ENCODE measurements around the gene HDAC6. TPM values are rescaled to one million over a fixed set of nuclear protein-coding genes. Genes with fewer than 3 reads are reported as not detected.

Gene HDAC6
- total and polyA plus RNA-seq, 2 of the 13 experiments (the other 11 are each of a cell fraction or from before 2014, with no cell fraction given) = 80.4 to 93.6 TPM

DNA sequence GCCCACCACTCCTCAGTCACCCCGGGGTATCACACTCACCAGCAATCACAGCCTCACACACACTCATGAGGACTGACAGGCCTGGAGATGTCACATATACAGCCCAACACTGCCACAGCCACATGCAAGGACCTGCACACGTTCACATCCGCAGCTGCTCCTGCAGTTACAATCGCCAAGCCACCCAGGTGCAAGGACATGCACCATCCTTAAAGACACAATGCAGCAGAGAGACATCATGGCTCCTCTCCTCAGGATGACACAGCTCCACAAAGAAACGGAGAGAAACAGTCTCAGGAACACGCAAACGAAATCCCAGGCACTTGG is 32.5 kb downstream of the HDAC6 start (continued):
- TF ChIP-seq DBP (CRISPR knock-in tag; IDR thresholded peaks at IDR 0.05; ENCODE audit: not compliant biosample characterization) (no peak), YEATS2 (CRISPR knock-in tag; IDR thresholded peaks at IDR 0.05; ENCODE audit: borderline replicate concordance) (no peak), E2F5 (CRISPR knock-in tag; conservative IDR thresholded peaks at IDR 0.05) (no peak)
- TF ChIP-seq, protein P1, sequence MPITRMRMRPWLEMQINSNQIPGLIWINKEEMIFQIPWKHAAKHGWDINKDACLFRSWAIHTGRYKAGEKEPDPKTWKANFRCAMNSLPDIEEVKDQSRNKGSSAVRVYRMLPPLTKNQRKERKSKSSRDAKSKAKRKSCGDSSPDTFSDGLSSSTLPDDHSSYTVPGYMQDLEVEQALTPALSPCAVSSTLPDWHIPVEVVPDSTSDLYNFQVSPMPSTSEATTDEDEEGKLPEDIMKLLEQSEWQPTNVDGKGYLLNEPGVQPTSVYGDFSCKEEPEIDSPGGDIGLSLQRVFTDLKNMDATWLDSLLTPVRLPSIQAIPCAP (CRISPR knock-in tag; IDR thresholded peaks at IDR 0.05; ENCODE audit: low read depth) = no peak

GRCh38 chrX:48835524-48836329 is 33.9 kb downstream of the HDAC6 start, which contains the start of gene PCSK1N:
PCSK1N (minus strand) TSS chrX:48835610; CDS start chrX:48835532, 78 bp downstream.
- in situ Hi-C loops (cut with HindIII; ENCODE audit: extremely low pct_ligation_motif_present, low pct_unique_long_range_greater_than_20kb) = no loop called here
- Histone ChIP-seq H2AFZ (ENCODE audit: low read length) (no peak within 1 kb of the TSS), H3K4me3 (replicated peaks in 1 of 3; ENCODE audit: insufficient read depth in 1 of 3, low read depth in 2 of 3, low read length in 3 of 3) (peak within 1 kb of the TSS; percentile 62 to 81 (median 65)), H3K9ac (ENCODE audit: insufficient read depth, low read depth, low read length) (peak within 1 kb of the TSS; percentile 66), H4K20me1 (ENCODE audit: insufficient read depth, low read length) (no peaks in the 10 kb centered on the region), H3K36me3 (replicated peaks in 1 of 2; ENCODE audit: control insufficient read depth in 1 of 2, insufficient read depth in 2 of 2, low read length in 2 of 2) (no peaks in the 10 kb centered on the region), H3K4me2 (ENCODE audit: low read depth, low read length) (peak within 1 kb of the TSS; percentile 88), H3K27me3 (ENCODE audit: control insufficient read depth in 1 of 2, insufficient read depth in 2 of 2, low read length in 2 of 2) (no peaks in the 10 kb centered on the region), H3K79me2 (ENCODE audit: insufficient read depth, low read length) (peaks cover 10% of the 10 kb centered on the region), H3K27ac (ENCODE audit: extremely low read length, insufficient read depth, low read length) (peak within 1 kb of the TSS; percentile 77), H3K4me1 (ENCODE audit: insufficient read depth, low read length) (peaks cover 32% of the 10 kb centered on the region), H3K9me3 (ENCODE audit: low read length) (no peaks in the 10 kb centered on the region)
- DNase-seq (ENCODE audit: low spot score) (peak; percentile 88), ATAC-seq (peak; percentile 82), FAIRE-seq (peak; percentile 60)
- CTCF ChIA-PET (ENCODE audit: low intra/inter-chr PET ratio, low total read pairs) = no interaction called here
- WGBS (ENCODE audit: low lambda C conversion rate) = 11% methylated on average over 3 of the region's 35 CpGs
- POLR2A ChIA-PET = interaction anchor here (0.6 to 1.3 kb wide), 5 partner anchors 11 to 123 kb away, joined by 3 to 7 read pairs (median 3); partner anchors contain the start of genes HDAC6, PQBP1 and TIMM17B
- BruUV-seq (replicated peaks) = no TSS peak
- intact Hi-C loops (cut with micrococcal nuclease; ENCODE audit: unreplicated experiment) = no loop called here
- TF ChIP-seq HDAC1 (CRISPR knock-in tag; IDR thresholded peaks at IDR 0.05) = peak; percentile 40; the same call in 1 of the 2 replicates
- no peak for TF ChIP-seq ZNF773 (CRISPR knock-in tag; IDR thresholded peaks at IDR 0.05; ENCODE audit: borderline replicate concordance)
- no peak for TF ChIP-seq TCF7L2 (IDR thresholded peaks at IDR 0.05; ENCODE audit: low read depth, low read length)
- TF ChIP-seq ZEB1 (IDR thresholded peaks at IDR 0.05; ENCODE audit: insufficient replicate concordance, low read depth) = peak; percentile 84
- TF ChIP-seq CTCF (CRISPR knock-in tag; IDR thresholded peaks at IDR 0.05) = no peak
- TF ChIP-seq, protein P2, sequence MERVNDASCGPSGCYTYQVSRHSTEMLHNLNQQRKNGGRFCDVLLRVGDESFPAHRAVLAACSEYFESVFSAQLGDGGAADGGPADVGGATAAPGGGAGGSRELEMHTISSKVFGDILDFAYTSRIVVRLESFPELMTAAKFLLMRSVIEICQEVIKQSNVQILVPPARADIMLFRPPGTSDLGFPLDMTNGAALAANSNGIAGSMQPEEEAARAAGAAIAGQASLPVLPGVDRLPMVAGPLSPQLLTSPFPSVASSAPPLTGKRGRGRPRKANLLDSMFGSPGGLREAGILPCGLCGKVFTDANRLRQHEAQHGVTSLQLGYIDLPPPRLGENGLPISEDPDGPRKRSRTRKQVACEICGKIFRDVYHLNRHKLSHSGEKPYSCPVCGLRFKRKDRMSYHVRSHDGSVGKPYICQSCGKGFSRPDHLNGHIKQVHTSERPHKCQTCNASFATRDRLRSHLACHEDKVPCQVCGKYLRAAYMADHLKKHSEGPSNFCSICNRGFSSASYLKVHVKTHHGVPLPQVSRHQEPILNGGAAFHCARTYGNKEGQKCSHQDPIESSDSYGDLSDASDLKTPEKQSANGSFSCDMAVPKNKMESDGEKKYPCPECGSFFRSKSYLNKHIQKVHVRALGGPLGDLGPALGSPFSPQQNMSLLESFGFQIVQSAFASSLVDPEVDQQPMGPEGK (CRISPR knock-in tag; IDR thresholded peaks at IDR 0.05) = peak; percentile 18; the same call in 1 of the 2 replicates
- peak; percentile 46; the same call in 1 of the 2 replicates for TF ChIP-seq HDAC2 (CRISPR knock-in tag; IDR thresholded peaks at IDR 0.05)
- no peak for TF ChIP-seq RARA (CRISPR knock-in tag; IDR thresholded peaks at IDR 0.05)
- TF ChIP-seq, protein P3, sequence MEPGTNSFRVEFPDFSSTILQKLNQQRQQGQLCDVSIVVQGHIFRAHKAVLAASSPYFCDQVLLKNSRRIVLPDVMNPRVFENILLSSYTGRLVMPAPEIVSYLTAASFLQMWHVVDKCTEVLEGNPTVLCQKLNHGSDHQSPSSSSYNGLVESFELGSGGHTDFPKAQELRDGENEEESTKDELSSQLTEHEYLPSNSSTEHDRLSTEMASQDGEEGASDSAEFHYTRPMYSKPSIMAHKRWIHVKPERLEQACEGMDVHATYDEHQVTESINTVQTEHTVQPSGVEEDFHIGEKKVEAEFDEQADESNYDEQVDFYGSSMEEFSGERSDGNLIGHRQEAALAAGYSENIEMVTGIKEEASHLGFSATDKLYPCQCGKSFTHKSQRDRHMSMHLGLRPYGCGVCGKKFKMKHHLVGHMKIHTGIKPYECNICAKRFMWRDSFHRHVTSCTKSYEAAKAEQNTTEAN (CRISPR knock-in tag; conservative IDR thresholded peaks at IDR 0.05) = no peak

Data from HepG2 (cell line).